Stomach (tissue), 9 donors: ENCODE results near the gene SIRPA. TPM values are rescaled to one million over a fixed set of nuclear protein-coding genes. Genes with fewer than 3 reads are reported as not detected.

Experiments
- DNase-seq, 2 donors: peaks; one replicate each; pipeline versions ENCODE4 v3.0.0 to v3.0.0-alpha.2; 2013 to 2019
- H3K27ac ChIP-seq, 5 donors: fragments of 200-600 bp in 4 of 5; sonication (generic) in 4 of 5; one replicate each; pipeline ENCODE4 v1.5.1; 2013 to 2019; ENCODE audit warnings: mild to moderate bottlenecking in 1 of 5, moderate library complexity in 1 of 5
- H3K27me3 ChIP-seq, 3 donors: fragments of 200-600 bp; sonication (generic); one replicate each; pipeline ENCODE4 v1.5.1; 2017 to 2019; ENCODE audit warnings: mixed run types in 1 of 3
- H3K36me3 ChIP-seq, 4 donors: fragments of 200-600 bp; sonication (generic); 1 replicate in 3 of 4; 2 replicates in 1 of 4; pipeline ENCODE4 v1.5.1; 2016 to 2019
- H3K4me1 ChIP-seq, 4 donors: fragments of 200-600 bp; sonication (generic); one replicate each; pipeline ENCODE4 v1.5.1; 2016 to 2019
- H3K4me3 ChIP-seq, 4 donors: fragments of 200-600 bp; sonication (generic) in 3 of 4; one replicate each; pipeline ENCODE4 v1.5.1; 2016 to 2019; ENCODE audit warnings: mild to moderate bottlenecking in 1 of 4
- H3K9me3 ChIP-seq, 4 donors: fragments of 200-600 bp; sonication (generic); one replicate each; pipeline ENCODE4 v1.5.1; 2016 to 2019
- CTCF ChIP-seq, 7 experiments: fragments of 450-650 bp in 4 of 7; fragments of 200-600 bp in 3 of 7; sonication (generic) in 3 of 7; IDR thresholded peaks; one replicate each; pipeline ENCODE4 v1.5.1; 2016 to 2019; ENCODE audit warnings: antibody characterized with exemption in 7 of 7, control low read depth in 2 of 7, mild to moderate bottlenecking in 1 of 7
- EP300 ChIP-seq: sonication (generic); formaldehyde crosslinking; IDR thresholded peaks from one replicate; pipeline ENCODE4 v1.6.1; 2017; ENCODE audit warnings: antibody characterized with exemption
- POLR2A ChIP-seq, 4 donors: fragments of 450-650 bp; IDR thresholded peaks; one replicate each; pipeline ENCODE4 v1.6.1; 2016; ENCODE audit warnings: antibody characterized with exemption in 4 of 4, control low read depth in 2 of 4, mild to moderate bottlenecking in 1 of 4, moderate library complexity in 1 of 4
- POLR2AphosphoS5 ChIP-seq, 3 donors: sonication (generic); formaldehyde crosslinking; IDR thresholded peaks; one replicate each; pipeline ENCODE4 v1.6.1; 2016; ENCODE audit warnings: antibody characterized with exemption in 3 of 3
- WGBS, 5 donors: extraction: QIAGEN DNeasy Blood & Tissue Kit in 3 of 5; methylation state at CpG; one replicate each; pipeline versions ENCODE4 v1.1.5 to v1.1.7; 2013 to 2018; 5-methylcytosine and 5-hydroxymethylcytosine counted together
- intact Hi-C: fragments of 100-400 bp; cut with DNase I; formaldehyde crosslinking; loops from one replicate; pipeline ENCODE4 v1.15.1; 2023; ENCODE audit warnings: low total_unique reads
- polyA plus RNA-seq, 3 donors: library from polyadenylated mRNA; stranded (reverse); fragments of 200-250 nt; gene quantifications; one replicate each; pipeline ENCODE4 v1.2.3, GENCODE V29; 2013
- total RNA-seq, 5 donors: library from RNA; depleted of rRNA; stranded (reverse); fragments of >200 nt; gene quantifications; one replicate each; pipeline versions ENCODE4 v1.1.0 to v1.2.3, GENCODE V29; 2014 to 2016
- donor health status: healthy with polysubstance abuse.
- donor health status: Bipolar disorder and iron deficiency.
- donor health status: healthy.

Gene SIRPA
- total and polyA plus RNA-seq, 8 donors = 0.29 to 35.5 (median 7.8) TPM

- H3K9me3 ChIP-seq = no peaks in the 10 kb centered on the region
- no peak for DNase-seq
- intact Hi-C loops = no loop called here
- no peaks in the 10 kb centered on the region for H3K36me3 ChIP-seq
- no peaks in the 10 kb centered on the region for H3K4me1 ChIP-seq
- H3K27me3 ChIP-seq = peaks cover 0 to 42% (median 0%) of the 10 kb centered on the region in 3 donors
- TF ChIP-seq EP300 (no peak), POLR2A (IDR thresholded peaks at IDR 0.05) (no peak), POLR2AphosphoS5 (IDR thresholded peaks at IDR 0.05) (no peak), CTCF (IDR thresholded peaks at IDR 0.05) (no peak)
- H3K4me3 ChIP-seq = no peak overlapping the region
- H3K27ac ChIP-seq = no peak overlapping the region
- 77 to 81% (median 79%) methylated on average over 5 of the region's 5 CpGs for WGBS, 5 donors
These were observed 76.8 kb downstream of the SIRPA start for GRCh38 chr20:1971893-1972586.

- WGBS, 5 donors = 55 to 67% (median 63%) methylated on average over 12 to 15 of the region's 15 CpGs
- no peak for TF ChIP-seq POLR2AphosphoS5 (IDR thresholded peaks at IDR 0.05)
- TF ChIP-seq EP300 = no peak
- TF ChIP-seq POLR2A (IDR thresholded peaks at IDR 0.05) = no peak
- intact Hi-C loops = no loop called here
- Histone ChIP-seq H3K36me3 (no peaks in the 10 kb centered on the region), H3K27ac (no peak overlapping the region), H3K9me3 (no peaks in the 10 kb centered on the region), H3K4me3 (no peak overlapping the region), H3K4me1 (no peaks in the 10 kb centered on the region), H3K27me3 (peaks cover 0 to 59% (median 0%) of the 10 kb centered on the region in 3 donors)
- DNase-seq = no peak
These were observed 78.6 kb downstream of the SIRPA start for GRCh38 chr20:1973601-1974440.

- TF ChIP-seq EP300 (no peak), POLR2A (IDR thresholded peaks at IDR 0.05) (no peak), CTCF (IDR thresholded peaks at IDR 0.05) (no peak), POLR2AphosphoS5 (IDR thresholded peaks at IDR 0.05) (no peak)
- DNase-seq = no peak
These were observed 80.1 kb downstream of the SIRPA start for GRCh38 chr20:1975291-1975690.

GRCh38 chr20:1979106-1979778 lies 84.0 kb downstream of the SIRPA start:
- TF ChIP-seq POLR2AphosphoS5 (IDR thresholded peaks at IDR 0.05) (no peak), POLR2A (IDR thresholded peaks at IDR 0.05) (no peak), CTCF (IDR thresholded peaks at IDR 0.05) (no peak), EP300 (no peak)
- no peak overlapping the region for H3K27ac ChIP-seq
- no peak overlapping the region for H3K4me3 ChIP-seq
- DNase-seq = no peak
- intact Hi-C loops = no loop called here
- no peaks in the 10 kb centered on the region for H3K4me1 ChIP-seq
- H3K36me3 ChIP-seq = no peaks in the 10 kb centered on the region
- 49 to 73% (median 65%) methylated on average over 3 of the region's 3 CpGs for WGBS, 5 donors
- peaks cover 0 to 80% (median 0%) of the 10 kb centered on the region in 3 donors for H3K27me3 ChIP-seq
- no peaks in the 10 kb centered on the region for H3K9me3 ChIP-seq

More at GRCh38 chr20:1975291-1975690, 80.1 kb downstream of the SIRPA start:
- Histone ChIP-seq H3K27me3 (peaks cover 0 to 66% (median 0%) of the 10 kb centered on the region in 3 donors), H3K36me3 (no peaks in the 10 kb centered on the region), H3K9me3 (no peaks in the 10 kb centered on the region), H3K4me1 (no peaks in the 10 kb centered on the region), H3K27ac (no peak overlapping the region), H3K4me3 (no peak overlapping the region)
- intact Hi-C loops = no loop called here
- 87 to 90% (median 89%) methylated on average over 11 of the region's 11 CpGs for WGBS, 5 donors
